A549 (cell line): ENCODE measurements around the gene BCKDHA. TPM values are rescaled to one million over a fixed set of nuclear protein-coding genes. Genes with fewer than 3 reads are reported as not detected.

ENCODE experiments used
- ATAC-seq, 2 experiments: fragments of 200-7000 bp in 1 of 2; fragments of >200 bp in 1 of 2; cut with Nextera tagmentation in 1 of 2; cut with Tn5 transposase in 1 of 2; 3 replicates each; pipeline versions ENCODE4 v1.8.0 to v1.9.1; 2018 to 2020; ENCODE audit warnings: mild to moderate bottlenecking in 1 of 2, moderate library complexity in 1 of 2
- CTCF ChIA-PET: fragments of 300-600 bp; sonication (Branson Sonifier 250); formaldehyde crosslinking; extraction: SDS; loops from one replicate; lab custom pipeline; 2021; ENCODE audit warnings: antibody characterized with exemption, inconsistent platforms; lab: Yijun Ruan, JAX
- POLR2A ChIA-PET: fragments of 350-600 bp; formaldehyde crosslinking; extraction: SDS; loops from one replicate; lab custom pipeline; 2021; ENCODE audit warnings: antibody characterized with exemption, inconsistent platforms; lab: Yijun Ruan, JAX
- DNase-seq, 2 experiments: peaks; one replicate each; pipeline versions ENCODE4 v3.0.0 to v3.0.0-alpha.2; 2011 to 2016; ENCODE audit warnings: low read depth in 1 of 2, low spot score in 1 of 2
- FAIRE-seq: peaks from 2 replicates; lab custom pipeline; 2011; peaks lifted over from hg19 to GRCh38; lab: Jason Lieb, UNC
- H3K27ac ChIP-seq, 2 experiments: fragments of >200 bp; sonication (Bioruptor Twin); formaldehyde crosslinking; 3 replicates each; pipeline ENCODE4 v1.5.1; 2016 to 2017
- H3K4me1 ChIP-seq: fragments of >200 bp; sonication (Bioruptor Twin); formaldehyde crosslinking; 3 replicates; pipeline ENCODE4 v1.6.1; 2016
- H3K4me2 ChIP-seq: fragments of >200 bp; sonication (Bioruptor Twin); formaldehyde crosslinking; 3 replicates; pipeline ENCODE4 v1.6.1; 2016
- H3K4me3 ChIP-seq: fragments of >200 bp; sonication (Bioruptor Twin); formaldehyde crosslinking; 3 replicates; pipeline ENCODE4 v1.5.1; 2016
- H3K9me3 ChIP-seq: fragments of >200 bp; sonication (Bioruptor Twin); formaldehyde crosslinking; 3 replicates; pipeline ENCODE4 v1.6.1; 2016
- BHLHE40 ChIP-seq: IDR thresholded peaks from 2 replicates; pipeline ENCODE4 v1.6.1; 2012; ENCODE audit warnings: low read depth, low read length, inconsistent platforms
- CBX8 ChIP-seq: fragments of 200-600 bp; sonication (generic); IDR thresholded peaks from 2 replicates; pipeline ENCODE4 v1.6.1; 2016
- CEBPB ChIP-seq, 2 experiments: fragments of >200 bp in 1 of 2; sonication (Bioruptor Twin) in 1 of 2; formaldehyde crosslinking in 1 of 2; IDR thresholded peaks; 2 replicates each; pipeline ENCODE4 v1.6.1; 2012 to 2016
- CHD4 ChIP-seq: fragments of 200-600 bp; sonication (generic); IDR thresholded peaks from 2 replicates; pipeline ENCODE4 v1.6.1; 2016; ENCODE audit warnings: antibody characterized with exemption, mild to moderate bottlenecking, borderline replicate concordance
- EHF ChIP-seq: fragments of 250-450 bp; sonication (Bioruptor Pico); IDR thresholded peaks from 2 replicates; pipeline ENCODE4 v1.5.0; 2020; ENCODE audit warnings: mild to moderate bottlenecking
- EHMT2 ChIP-seq: fragments of 200-600 bp; sonication (generic); IDR thresholded peaks from 2 replicates; pipeline ENCODE4 v1.6.1; 2016; ENCODE audit warnings: antibody characterized with exemption, low read depth, mild to moderate bottlenecking, moderate library complexity
- EP300 ChIP-seq, 2 experiments: fragments of >200 bp; sonication (Bioruptor Twin); formaldehyde crosslinking; IDR thresholded peaks; 2 replicates in 1 of 2; 3 replicates in 1 of 2; pipeline ENCODE4 v1.6.1; 2016 to 2017
- FOSB ChIP-seq: fragments of 250-450 bp; sonication (Bioruptor Pico); IDR thresholded peaks from 2 replicates; pipeline ENCODE4 v1.5.0; 2020; ENCODE audit warnings: mild to moderate bottlenecking, moderate library complexity
- FOSL2 ChIP-seq, 2 experiments: fragments of 450-650 bp in 1 of 2; fragments of >200 bp in 1 of 2; sonication (Bioruptor Twin) in 1 of 2; formaldehyde crosslinking; IDR thresholded peaks; 2 replicates each; pipeline versions ENCODE4 v1.5.0 to v1.6.1; 2016 to 2020; ENCODE audit warnings: mild to moderate bottlenecking in 1 of 2, moderate library complexity in 1 of 2
- FOXS1 ChIP-seq: fragments of 250-450 bp; sonication (Bioruptor Pico); IDR thresholded peaks from 2 replicates; pipeline ENCODE4 v1.5.0; 2020; ENCODE audit warnings: mild to moderate bottlenecking, moderate library complexity
- GATA3 ChIP-seq: IDR thresholded peaks from 2 replicates; pipeline ENCODE4 v1.6.1; 2012; ENCODE audit warnings: borderline replicate concordance
- HDAC2 ChIP-seq: fragments of 200-600 bp; sonication (generic); IDR thresholded peaks from 2 replicates; pipeline ENCODE4 v1.6.1; 2016
- KDM5A ChIP-seq: fragments of 200-600 bp; sonication (generic); IDR thresholded peaks from 2 replicates; pipeline ENCODE4 v1.6.1; 2016; ENCODE audit warnings: antibody characterized with exemption, mild to moderate bottlenecking
- MYC ChIP-seq: IDR thresholded peaks from 2 replicates; pipeline ENCODE4 v1.6.1; 2012; ENCODE audit warnings: mild to moderate bottlenecking, inconsistent platforms, low read length, improper control_type of control experiment, borderline replicate concordance
- NFE2L2 ChIP-seq: fragments of 150-350 bp; conservative IDR thresholded peaks from 2 replicates; pipeline ENCODE4 v1.6.1; 2014; ENCODE audit warnings: low read length
- NPAS2 ChIP-seq: fragments of 250-450 bp; sonication (Bioruptor Pico); IDR thresholded peaks from 2 replicates; pipeline ENCODE4 v1.8.0; 2022; ENCODE audit warnings: mild to moderate bottlenecking, moderate library complexity, borderline replicate concordance
- PHF8 ChIP-seq: fragments of 200-600 bp; sonication (generic); IDR thresholded peaks from 2 replicates; pipeline ENCODE4 v1.6.1; 2016; ENCODE audit warnings: low read depth, mild to moderate bottlenecking, antibody characterized with exemption, moderate library complexity, borderline replicate concordance
- POLR2A ChIP-seq: IDR thresholded peaks from 2 replicates; pipeline ENCODE4 v1.6.1; 2012; ENCODE audit warnings: mild to moderate bottlenecking, low read length
- RAD21 ChIP-seq, 2 experiments: fragments of >200 bp in 1 of 2; sonication (Bioruptor Twin) in 1 of 2; formaldehyde crosslinking in 1 of 2; IDR thresholded peaks in 1 of 2; conservative IDR thresholded peaks in 1 of 2; 2 replicates in 1 of 2; 3 replicates in 1 of 2; pipeline ENCODE4 v1.6.1; 2012 to 2018; ENCODE audit warnings: inconsistent platforms in 1 of 2
- RCOR1 ChIP-seq: fragments of 150-350 bp; IDR thresholded peaks from 2 replicates; pipeline ENCODE4 v1.6.1; 2014; ENCODE audit warnings: antibody characterized with exemption, low read length, low read depth
- RFX5 ChIP-seq: fragments of 450-650 bp; IDR thresholded peaks from 2 replicates; pipeline ENCODE4 v1.7.1; 2014; ENCODE audit warnings: antibody characterized with exemption, mild to moderate bottlenecking, moderate library complexity
- SMC3 ChIP-seq: fragments of >200 bp; sonication (Bioruptor Twin); formaldehyde crosslinking; IDR thresholded peaks from 3 replicates; pipeline ENCODE4 v1.6.1; 2018; ENCODE audit warnings: inconsistent platforms
- TP53 ChIP-seq: fragments of 250-450 bp; sonication (Bioruptor Pico); IDR thresholded peaks from 2 replicates; pipeline ENCODE4 v1.5.0; 2021; ENCODE audit warnings: mild to moderate bottlenecking, moderate library complexity
- ZC3H11A ChIP-seq: fragments of 450-650 bp; IDR thresholded peaks from 2 replicates; pipeline ENCODE4 v1.6.1; 2014; ENCODE audit warnings: antibody characterized with exemption, mild to moderate bottlenecking
- ZNF302 ChIP-seq: fragments of 250-450 bp; sonication (Bioruptor Pico); IDR thresholded peaks from 2 replicates; pipeline ENCODE4 v1.9.0; 2021; ENCODE audit warnings: inconsistent platforms, mild to moderate bottlenecking, moderate library complexity
- WGBS: methylation state at CpG from one replicate; pipeline ENCODE4 v1.1.6; 2017; ENCODE audit errors: missing lambda C conversion rate; 5-methylcytosine and 5-hydroxymethylcytosine counted together
- polyA plus RNA-seq, 4 experiments: library from polyadenylated mRNA; depleted of rRNA in 3 of 4; stranded (reverse); fragments of >200 nt; fragmentation: RNase III in 1 of 4; extraction: RNeasy Plus Mini Kit Qiagen cat#74134 plus additional on column Dnase treatment in 1 of 4; gene quantifications; 2 replicates in 3 of 4; 3 replicates in 1 of 4; pipeline ENCODE4 v1.2.3, GENCODE V29; 2011 to 2017
- TF ChIP-seq, protein P1 (sequence below): fragments of >200 bp; sonication (Bioruptor Twin); formaldehyde crosslinking; IDR thresholded peaks from 2 replicates; pipeline ENCODE4 v1.6.1; 2016
- TF ChIP-seq, protein P2 (sequence below): fragments of >200 bp; sonication (Bioruptor Twin); formaldehyde crosslinking; IDR thresholded peaks from 3 replicates; pipeline ENCODE4 v1.5.1; 2016
- TF ChIP-seq, protein P3 (sequence below): fragments of 200-600 bp; sonication (generic); IDR thresholded peaks from 2 replicates; pipeline ENCODE4 v1.6.1; 2016; ENCODE audit warnings: antibody characterized with exemption, mild to moderate bottlenecking, moderate library complexity

BCKDHA gene
- polyA plus RNA-seq, 2 of the 4 experiments (the other 2 are of a cell fraction): 42.9 to 44.4 TPM

DNA sequence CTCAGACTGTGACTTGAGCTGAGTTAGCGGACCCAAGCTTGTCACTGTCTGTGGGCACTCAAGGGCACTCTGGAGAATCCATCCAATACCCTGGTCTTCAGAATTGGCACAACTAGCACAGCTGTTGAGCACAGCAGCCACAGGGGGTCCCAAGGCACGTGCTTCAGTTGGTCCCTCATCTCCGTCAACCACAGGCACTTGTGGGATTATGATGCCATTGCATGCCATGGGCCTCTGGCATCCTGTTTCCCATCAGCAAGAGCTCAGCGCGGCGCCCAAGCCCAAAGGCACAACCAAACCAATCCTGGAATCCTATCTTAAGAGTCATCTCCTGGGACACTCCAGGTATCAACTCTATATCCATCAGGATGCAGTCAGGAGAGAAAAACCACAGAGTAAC, 33.3 kb downstream of the BCKDHA start:
- no peak for ATAC-seq
- POLR2A ChIA-PET: interaction anchor here (1.3 to 1.9 kb wide), 3 partner anchors 9 to 67 kb away, joined by 4 to 13 read pairs (median 6); partner anchors contain the start of genes B9D2 and DMAC2
- 96% methylated on average over 6 of the region's 6 CpGs for WGBS

DNA sequence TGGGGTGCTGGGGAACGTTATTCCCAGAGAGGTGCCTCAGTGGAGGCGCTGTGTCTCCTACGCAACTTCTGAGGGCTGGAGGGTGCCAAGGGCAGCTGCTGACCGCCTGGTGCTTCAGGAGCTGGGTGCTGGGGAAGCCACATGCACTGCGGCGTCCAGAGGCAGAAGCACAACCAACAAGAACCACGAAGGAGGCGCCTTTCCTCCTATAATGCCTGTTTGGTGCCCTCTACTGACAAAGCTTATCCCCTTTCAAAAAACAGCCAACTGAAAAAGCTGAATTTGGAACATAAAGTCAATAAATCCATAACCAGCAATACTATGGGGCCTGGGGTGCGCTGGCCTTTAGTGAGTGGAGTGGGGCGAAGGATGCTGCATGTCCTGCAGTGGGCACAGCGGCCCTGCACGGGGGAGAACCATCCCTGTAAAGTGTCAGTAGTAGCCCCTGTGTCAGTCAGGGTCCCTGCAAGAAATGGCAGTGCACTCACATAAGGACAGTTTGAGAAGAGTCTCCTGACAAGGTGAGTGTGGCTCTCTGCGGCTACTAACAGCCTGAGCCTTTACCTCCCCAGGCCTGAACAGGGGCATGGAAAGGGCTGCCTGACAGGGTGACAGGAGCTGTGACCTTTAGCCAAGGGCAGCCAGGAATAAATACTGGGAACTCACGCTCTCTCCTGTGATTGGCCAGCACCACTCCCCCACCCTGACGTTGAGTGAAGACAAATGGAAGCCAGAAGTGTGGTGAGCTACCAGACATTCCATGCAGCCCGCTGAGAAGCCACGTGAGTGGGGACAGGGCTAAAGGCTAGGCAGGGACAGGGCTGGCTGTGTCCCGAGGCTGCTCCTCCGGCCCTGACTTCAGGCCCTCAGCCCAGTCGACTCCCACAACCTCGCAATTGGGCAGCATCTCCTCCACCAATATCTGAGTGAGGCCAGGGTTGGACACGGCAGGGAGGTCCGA, 34.1 kb downstream of the BCKDHA start:
- WGBS: 86% methylated on average over 23 of the region's 23 CpGs
- ChIA-PET CTCF (interaction anchor here (0.9 to 8.1 kb wide), 17 partner anchors 8 to 305 kb away, joined by 3 to 57 read pairs (median 7); partner anchors contain the start of gene DMAC2), POLR2A (interaction anchor here (0.6 to 1.9 kb wide), 4 partner anchors 8 to 741 kb away, joined by 4 to 13 read pairs (median 6); partner anchors contain the start of genes B9D2, DMAC2 and NUMBL)
- FAIRE-seq (peak; percentile 74), DNase-seq (peak in 1 of 2 experiments; percentile 58), ATAC-seq (peak; percentile 32 to 42; a peak in 5 of 6 replicates)
- no peak for TF ChIP-seq NPAS2
- no peak for TF ChIP-seq CHD4
- TF ChIP-seq, protein P1, sequence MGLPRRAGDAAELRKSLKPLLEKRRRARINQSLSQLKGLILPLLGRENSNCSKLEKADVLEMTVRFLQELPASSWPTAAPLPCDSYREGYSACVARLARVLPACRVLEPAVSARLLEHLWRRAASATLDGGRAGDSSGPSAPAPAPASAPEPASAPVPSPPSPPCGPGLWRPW: no peak
- TF ChIP-seq BHLHE40: no peak
- peak; percentile 30; the same call in 2 of the 3 replicates for TF ChIP-seq SMC3
- no peak for TF ChIP-seq HDAC2
- no peak for TF ChIP-seq CBX8
- no peak for TF ChIP-seq EHF (CRISPR knock-in tag)
- TF ChIP-seq, protein P2, sequence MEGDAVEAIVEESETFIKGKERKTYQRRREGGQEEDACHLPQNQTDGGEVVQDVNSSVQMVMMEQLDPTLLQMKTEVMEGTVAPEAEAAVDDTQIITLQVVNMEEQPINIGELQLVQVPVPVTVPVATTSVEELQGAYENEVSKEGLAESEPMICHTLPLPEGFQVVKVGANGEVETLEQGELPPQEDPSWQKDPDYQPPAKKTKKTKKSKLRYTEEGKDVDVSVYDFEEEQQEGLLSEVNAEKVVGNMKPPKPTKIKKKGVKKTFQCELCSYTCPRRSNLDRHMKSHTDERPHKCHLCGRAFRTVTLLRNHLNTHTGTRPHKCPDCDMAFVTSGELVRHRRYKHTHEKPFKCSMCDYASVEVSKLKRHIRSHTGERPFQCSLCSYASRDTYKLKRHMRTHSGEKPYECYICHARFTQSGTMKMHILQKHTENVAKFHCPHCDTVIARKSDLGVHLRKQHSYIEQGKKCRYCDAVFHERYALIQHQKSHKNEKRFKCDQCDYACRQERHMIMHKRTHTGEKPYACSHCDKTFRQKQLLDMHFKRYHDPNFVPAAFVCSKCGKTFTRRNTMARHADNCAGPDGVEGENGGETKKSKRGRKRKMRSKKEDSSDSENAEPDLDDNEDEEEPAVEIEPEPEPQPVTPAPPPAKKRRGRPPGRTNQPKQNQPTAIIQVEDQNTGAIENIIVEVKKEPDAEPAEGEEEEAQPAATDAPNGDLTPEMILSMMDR: peak; percentile 56
- peak; percentile 56 to 68 for TF ChIP-seq RAD21 (conservative IDR thresholded peaks at IDR 0.05 in 1 of 2, IDR thresholded peaks at IDR 0.05 in 1 of 2)
- TF ChIP-seq EP300 (IDR thresholded peaks at IDR 0.05): no peak
- TF ChIP-seq RFX5: no peak
- TF ChIP-seq FOXS1 (CRISPR knock-in tag): no peak
- Histone ChIP-seq H3K4me1 (no peaks in the 10 kb centered on the region), H3K4me2 (no peak overlapping the region), H3K4me3 (no peak overlapping the region), H3K27ac (no peak overlapping the region), H3K9me3 (no peaks in the 10 kb centered on the region)

More for the DNA sequence above, 33.3 kb downstream of the BCKDHA start:
- TF ChIP-seq TP53 (CRISPR knock-in tag) (no peak), CHD4 (no peak), CEBPB (IDR thresholded peaks at IDR 0.05) (no peak), ZC3H11A (no peak), GATA3 (no peak), POLR2A (no peak), PHF8 (no peak), KDM5A (no peak), EHMT2 (no peak), FOSB (CRISPR knock-in tag) (no peak), ZNF302 (CRISPR knock-in tag) (no peak), RAD21 (conservative IDR thresholded peaks at IDR 0.05 in 1 of 2, IDR thresholded peaks at IDR 0.05 in 1 of 2) (no peak), SMC3 (no peak), CBX8 (no peak), RCOR1 (no peak), BHLHE40 (no peak), FOSL2 (IDR thresholded peaks at IDR 0.05) (no peak), FOSL2 (CRISPR knock-in tag; IDR thresholded peaks at IDR 0.05) (no peak), NFE2L2 (no peak), MYC (no peak)
- TF ChIP-seq, protein P3, sequence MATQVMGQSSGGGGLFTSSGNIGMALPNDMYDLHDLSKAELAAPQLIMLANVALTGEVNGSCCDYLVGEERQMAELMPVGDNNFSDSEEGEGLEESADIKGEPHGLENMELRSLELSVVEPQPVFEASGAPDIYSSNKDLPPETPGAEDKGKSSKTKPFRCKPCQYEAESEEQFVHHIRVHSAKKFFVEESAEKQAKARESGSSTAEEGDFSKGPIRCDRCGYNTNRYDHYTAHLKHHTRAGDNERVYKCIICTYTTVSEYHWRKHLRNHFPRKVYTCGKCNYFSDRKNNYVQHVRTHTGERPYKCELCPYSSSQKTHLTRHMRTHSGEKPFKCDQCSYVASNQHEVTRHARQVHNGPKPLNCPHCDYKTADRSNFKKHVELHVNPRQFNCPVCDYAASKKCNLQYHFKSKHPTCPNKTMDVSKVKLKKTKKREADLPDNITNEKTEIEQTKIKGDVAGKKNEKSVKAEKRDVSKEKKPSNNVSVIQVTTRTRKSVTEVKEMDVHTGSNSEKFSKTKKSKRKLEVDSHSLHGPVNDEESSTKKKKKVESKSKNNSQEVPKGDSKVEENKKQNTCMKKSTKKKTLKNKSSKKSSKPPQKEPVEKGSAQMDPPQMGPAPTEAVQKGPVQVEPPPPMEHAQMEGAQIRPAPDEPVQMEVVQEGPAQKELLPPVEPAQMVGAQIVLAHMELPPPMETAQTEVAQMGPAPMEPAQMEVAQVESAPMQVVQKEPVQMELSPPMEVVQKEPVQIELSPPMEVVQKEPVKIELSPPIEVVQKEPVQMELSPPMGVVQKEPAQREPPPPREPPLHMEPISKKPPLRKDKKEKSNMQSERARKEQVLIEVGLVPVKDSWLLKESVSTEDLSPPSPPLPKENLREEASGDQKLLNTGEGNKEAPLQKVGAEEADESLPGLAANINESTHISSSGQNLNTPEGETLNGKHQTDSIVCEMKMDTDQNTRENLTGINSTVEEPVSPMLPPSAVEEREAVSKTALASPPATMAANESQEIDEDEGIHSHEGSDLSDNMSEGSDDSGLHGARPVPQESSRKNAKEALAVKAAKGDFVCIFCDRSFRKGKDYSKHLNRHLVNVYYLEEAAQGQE: no peak
- no peak overlapping the region for H3K4me3 ChIP-seq
- no peaks in the 10 kb centered on the region for H3K9me3 ChIP-seq
- H3K4me2 ChIP-seq: no peak overlapping the region
- FAIRE-seq: peak; percentile 77
- CTCF ChIA-PET: interaction anchor here (0.5 to 8.1 kb wide), 17 partner anchors 8 to 902 kb away, joined by 3 to 57 read pairs (median 7); partner anchors contain the start of gene DMAC2
- H3K4me1 ChIP-seq: no peaks in the 10 kb centered on the region
- no peak for DNase-seq
- no peak overlapping the region for H3K27ac ChIP-seq
